ENCODE data around the gene PHACTR4. TPM values are rescaled to one million over a fixed set of nuclear protein-coding genes. Genes with fewer than 3 reads are reported as not detected.

The PHACTR4 gene
- total and polyA plus RNA-seq, 2 experiments from 2014 or later, result 35.4 to 47.1 TPM

DNA sequence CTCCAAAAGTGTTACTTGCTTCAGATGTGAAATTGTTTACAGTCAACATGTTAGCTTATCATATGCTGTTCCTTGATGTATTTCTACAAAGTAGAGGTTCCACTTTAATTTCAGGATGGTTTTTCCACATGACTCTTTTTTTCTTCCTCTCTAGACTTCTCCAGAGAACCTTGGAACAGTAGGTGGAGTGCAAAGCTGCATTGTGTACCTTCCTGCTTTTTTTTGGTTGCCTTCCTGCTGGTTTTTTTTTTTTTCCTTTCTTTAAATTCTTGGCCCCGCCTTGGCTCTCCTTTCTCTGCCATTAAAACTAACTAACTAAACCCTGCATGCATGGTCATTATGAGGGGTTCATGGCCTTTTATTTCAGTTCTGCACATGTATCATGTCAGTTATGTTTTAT is 88.1 kb downstream of the PHACTR4 start (continued):
- no peak for TF ChIP-seq CTCF (conservative IDR thresholded peaks at IDR 0.05; ENCODE audit: low read depth in 2 of 2)

DNA sequence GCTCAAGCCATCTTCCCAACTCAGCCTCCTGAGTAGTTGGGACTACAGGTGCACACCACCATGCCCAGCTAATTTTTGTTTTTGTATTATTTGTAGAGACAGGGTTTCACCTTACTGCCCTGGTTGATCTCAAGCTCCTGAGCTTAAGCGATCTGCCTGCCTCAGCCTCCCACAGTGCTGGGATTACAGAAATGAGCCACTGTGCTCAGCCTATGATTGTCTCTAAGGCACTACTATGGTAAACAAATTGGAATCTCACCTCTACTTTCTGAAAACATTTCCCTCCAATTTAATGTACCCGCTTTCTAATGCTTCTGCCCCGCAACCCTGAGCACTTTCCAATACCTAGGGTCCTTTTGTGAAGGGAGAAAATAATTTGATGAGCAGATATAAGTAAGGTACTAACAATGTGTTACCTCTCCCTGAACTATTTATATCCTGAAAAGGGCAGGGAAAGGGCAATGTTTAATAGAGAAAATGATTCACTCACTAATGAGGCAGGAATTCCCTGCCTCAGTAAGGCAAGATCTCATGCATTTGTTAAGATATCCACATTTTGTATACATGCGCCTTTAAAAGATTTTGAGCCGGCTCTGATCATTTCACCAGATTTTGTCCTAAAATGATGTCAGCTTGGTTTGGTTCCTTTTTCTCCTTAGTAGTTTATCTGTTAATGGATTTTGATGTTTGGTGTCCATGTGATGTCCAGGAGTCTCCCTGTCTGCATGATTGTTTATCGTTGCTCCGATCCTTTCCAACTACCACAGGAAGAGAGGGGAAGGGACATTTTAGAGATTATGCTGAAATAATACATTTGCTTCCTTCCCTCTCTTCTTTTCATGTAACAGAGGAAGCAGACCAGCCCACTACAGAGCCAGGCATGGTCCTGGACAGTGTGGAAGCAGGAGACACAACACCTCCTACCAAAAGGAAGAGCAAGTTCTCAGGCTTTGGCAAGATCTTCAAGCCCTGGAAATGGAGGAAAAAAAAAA is 89.0 kb downstream of the PHACTR4 start:
- H3K27ac Mint-ChIP-seq, result no peak overlapping the region
- peaks cover 6% of the 10 kb centered on the region for H3K4me1 ChIP-seq (ENCODE audit: insufficient read depth)
- H2AFZ ChIP-seq, result no peak overlapping the region
- ATAC-seq (no peak), DNase-seq (ENCODE audit: low spot score) (no peak)
- peaks cover 20% of the 10 kb centered on the region for H3K36me3 Mint-ChIP-seq (ENCODE audit: low read depth)
- H3K27me3 Mint-ChIP-seq (ENCODE audit: insufficient read depth, low read depth, poor library complexity), result peaks cover 3% of the 10 kb centered on the region
- no peak overlapping the region for H3K4me3 Mint-ChIP-seq
- H3K4me2 ChIP-seq, result no peak overlapping the region
- no peaks in the 10 kb centered on the region for H3K9me2 ChIP-seq (ENCODE audit: insufficient read depth)
- H3F3A ChIP-seq (replicated peaks; ENCODE audit: low read depth), result no peaks in the 10 kb centered on the region
- H3K36me3 ChIP-seq (ENCODE audit: insufficient read depth), result peaks cover 12% of the 10 kb centered on the region; the same call in 1 of the 2 replicates
- H3K79me2 ChIP-seq (replicated peaks; ENCODE audit: insufficient read depth), result no peaks in the 10 kb centered on the region; the same call in 1 of the 2 replicates
- H3K27ac ChIP-seq (ENCODE audit: low read depth), result peak overlapping the region; percentile 68
- H3K4me1 Mint-ChIP-seq, result peaks cover 14% of the 10 kb centered on the region
- H3K4me3 ChIP-seq, result no peak overlapping the region
- H3K27me3 ChIP-seq (ENCODE audit: insufficient read depth), result no peaks in the 10 kb centered on the region
- no peaks in the 10 kb centered on the region for H3K9me3 Mint-ChIP-seq
- peaks cover 3% of the 10 kb centered on the region; the same call in 1 of the 2 replicates for H4K20me1 ChIP-seq (replicated peaks; ENCODE audit: insufficient read depth)
- TF ChIP-seq, protein P1, sequence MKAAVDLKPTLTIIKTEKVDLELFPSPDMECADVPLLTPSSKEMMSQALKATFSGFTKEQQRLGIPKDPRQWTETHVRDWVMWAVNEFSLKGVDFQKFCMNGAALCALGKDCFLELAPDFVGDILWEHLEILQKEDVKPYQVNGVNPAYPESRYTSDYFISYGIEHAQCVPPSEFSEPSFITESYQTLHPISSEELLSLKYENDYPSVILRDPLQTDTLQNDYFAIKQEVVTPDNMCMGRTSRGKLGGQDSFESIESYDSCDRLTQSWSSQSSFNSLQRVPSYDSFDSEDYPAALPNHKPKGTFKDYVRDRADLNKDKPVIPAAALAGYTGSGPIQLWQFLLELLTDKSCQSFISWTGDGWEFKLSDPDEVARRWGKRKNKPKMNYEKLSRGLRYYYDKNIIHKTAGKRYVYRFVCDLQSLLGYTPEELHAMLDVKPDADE (IDR thresholded peaks at IDR 0.05), result no peak
- TF ChIP-seq EZH2 (IDR thresholded peaks at IDR 0.05; ENCODE audit: low read depth, unreplicated experiment) (no peak), JUNB (IDR thresholded peaks at IDR 0.05; ENCODE audit: unreplicated experiment) (no peak), ZNF462 (CRISPR knock-in tag; IDR thresholded peaks at IDR 0.05) (no peak), CREB1 (CRISPR knock-in tag; IDR thresholded peaks at IDR 0.05; ENCODE audit: low read depth) (no peak), EZH2phosphoT487 (IDR thresholded peaks at IDR 0.05; ENCODE audit: unreplicated experiment) (no peak), CTCF (conservative IDR thresholded peaks at IDR 0.05; ENCODE audit: low read depth in 2 of 2) (no peak), ZNF331 (CRISPR knock-in tag; IDR thresholded peaks at IDR 0.05; ENCODE audit: low read depth) (no peak), STAT1 (IDR thresholded peaks at IDR 0.05; ENCODE audit: unreplicated experiment) (no peak), ZNF114 (CRISPR knock-in tag; IDR thresholded peaks at IDR 0.05) (no peak), NANOG (IDR thresholded peaks at IDR 0.05; ENCODE audit: borderline replicate concordance) (no peak)

Measured in GM23338 (cell line).